Measurements from ENCODE around the gene SLIT1. TPM values are rescaled to one million over a fixed set of nuclear protein-coding genes. Genes with fewer than 3 reads are reported as not detected.

SLIT1 gene
- total RNA-seq, 2 experiments from 2014 or later, result 0.13 to 1.0 TPM

DNA sequence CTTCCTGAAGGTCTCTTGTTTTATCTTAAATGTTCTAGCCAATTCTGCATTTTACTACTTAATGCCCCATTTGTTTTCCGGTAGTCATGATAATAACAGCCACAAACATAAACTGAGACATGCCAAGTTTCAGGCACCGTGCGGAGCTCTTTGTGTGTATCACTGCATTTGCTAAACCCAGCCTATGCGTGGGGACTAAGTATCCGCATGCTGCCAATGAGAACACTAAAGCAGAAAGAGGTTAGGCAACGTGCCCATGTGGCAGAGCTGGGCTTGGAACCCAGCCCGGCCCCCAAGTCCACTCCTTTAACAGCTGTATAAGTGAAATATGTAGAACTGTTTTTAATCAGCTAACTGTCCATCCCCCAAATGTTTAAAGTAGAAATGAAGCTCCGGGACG is 54.1 kb downstream of the SLIT1 start:
- Histone ChIP-seq H3K4me2 (ENCODE audit: low read length) (no peak overlapping the region), H4K20me1 (ENCODE audit: insufficient read depth, low read length) (no peaks in the 10 kb centered on the region), H3K36me3 (ENCODE audit: insufficient read depth, low read length) (no peaks in the 10 kb centered on the region), H3K4me1 (ENCODE audit: insufficient read depth, low read length, poor library complexity, severe bottlenecking) (no peaks in the 10 kb centered on the region), H3K4me3 (ENCODE audit: low read depth, low read length, poor library complexity, severe bottlenecking) (no peak overlapping the region), H3K9me2 (ENCODE audit: insufficient read depth, low read length) (no peaks in the 10 kb centered on the region), H2AFZ (ENCODE audit: low read length) (no peak overlapping the region), H3K79me2 (ENCODE audit: insufficient read depth, low read depth, low read length) (no peaks in the 10 kb centered on the region), H3K9me3 (ENCODE audit: low read length) (no peaks in the 10 kb centered on the region), H3K27ac (ENCODE audit: low read depth, low read length, poor library complexity, severe bottlenecking) (no peak overlapping the region)
- DNase-seq (ENCODE audit: low spot score), result no peak
- TF ChIP-seq CTCF (conservative IDR thresholded peaks at IDR 0.05; ENCODE audit: low read length) (no peak), EZH2phosphoT487 (IDR thresholded peaks at IDR 0.05; ENCODE audit: borderline replicate concordance, low read depth, low read length) (no peak)
- CTCF ChIA-PET (ENCODE audit: unreplicated experiment), result interaction anchor here (0.6 to 0.9 kb wide), 3 partner anchors 9 to 65 kb away, joined by 3 to 4 read pairs (median 3); no protein-coding TSS in a partner anchor
- no TSS peak for BruUV-seq (replicated peaks)
- POLR2A ChIA-PET, result no interaction called here
- intact Hi-C loops (cut with micrococcal nuclease; ENCODE audit: unreplicated experiment), result no loop called here

- no peak for DNase-seq (ENCODE audit: low spot score)
- TF ChIP-seq CTCF (conservative IDR thresholded peaks at IDR 0.05; ENCODE audit: low read length) (no peak), EZH2phosphoT487 (IDR thresholded peaks at IDR 0.05; ENCODE audit: borderline replicate concordance, low read depth, low read length) (no peak)
- H3K4me2 ChIP-seq (ENCODE audit: low read length), result no peak overlapping the region
- H3K9me2 ChIP-seq (ENCODE audit: insufficient read depth, low read length), result no peaks in the 10 kb centered on the region
- CTCF ChIA-PET (ENCODE audit: unreplicated experiment), result interaction anchor here (0.6 to 0.9 kb wide), 3 partner anchors 9 to 65 kb away, joined by 3 to 4 read pairs (median 3); no protein-coding TSS in a partner anchor
- H3K36me3 ChIP-seq (ENCODE audit: insufficient read depth, low read length), result no peaks in the 10 kb centered on the region
- H2AFZ ChIP-seq (ENCODE audit: low read length), result no peak overlapping the region
- no peak overlapping the region for H3K4me3 ChIP-seq (ENCODE audit: low read depth, low read length, poor library complexity, severe bottlenecking)
- H4K20me1 ChIP-seq (ENCODE audit: insufficient read depth, low read length), result no peaks in the 10 kb centered on the region
- intact Hi-C loops (cut with micrococcal nuclease; ENCODE audit: unreplicated experiment), result no loop called here
- BruUV-seq (replicated peaks), result no TSS peak
- H3K79me2 ChIP-seq (ENCODE audit: insufficient read depth, low read depth, low read length), result no peaks in the 10 kb centered on the region
- H3K4me1 ChIP-seq (ENCODE audit: insufficient read depth, low read length, poor library complexity, severe bottlenecking), result no peaks in the 10 kb centered on the region
- no peaks in the 10 kb centered on the region for H3K9me3 ChIP-seq (ENCODE audit: low read length)
- POLR2A ChIA-PET, result interaction anchor here (0.6 kb wide), 1 partner anchor 414 kb away, joined by 7 read pairs; no protein-coding TSS in a partner anchor
- no peak overlapping the region for H3K27ac ChIP-seq (ENCODE audit: low read depth, low read length, poor library complexity, severe bottlenecking)
These were observed 54.6 kb downstream of the SLIT1 start for GRCh38 chr10:97131181-97131628.

- Histone ChIP-seq H3K9me2 (ENCODE audit: insufficient read depth, low read length) (no peaks in the 10 kb centered on the region), H3K4me1 (ENCODE audit: insufficient read depth, low read length, poor library complexity, severe bottlenecking) (no peaks in the 10 kb centered on the region), H4K20me1 (ENCODE audit: insufficient read depth, low read length) (no peaks in the 10 kb centered on the region), H2AFZ (ENCODE audit: low read length) (no peak overlapping the region), H3K9me3 (ENCODE audit: low read length) (no peaks in the 10 kb centered on the region), H3K79me2 (ENCODE audit: insufficient read depth, low read depth, low read length) (no peaks in the 10 kb centered on the region), H3K27ac (ENCODE audit: low read depth, low read length, poor library complexity, severe bottlenecking) (no peak overlapping the region), H3K36me3 (ENCODE audit: insufficient read depth, low read length) (no peaks in the 10 kb centered on the region), H3K4me3 (ENCODE audit: low read depth, low read length, poor library complexity, severe bottlenecking) (no peak overlapping the region), H3K4me2 (ENCODE audit: low read length) (no peak overlapping the region)
- no TSS peak for BruUV-seq (replicated peaks)
- intact Hi-C loops (cut with micrococcal nuclease; ENCODE audit: unreplicated experiment), result no loop called here
- POLR2A ChIA-PET, result no interaction called here
- DNase-seq (ENCODE audit: low spot score), result no peak
- CTCF ChIA-PET (ENCODE audit: unreplicated experiment), result interaction anchor here (0.6 kb wide), 2 partner anchors 48 to 81 kb away, joined by 3 to 4 read pairs; no protein-coding TSS in a partner anchor
- TF ChIP-seq CTCF (conservative IDR thresholded peaks at IDR 0.05; ENCODE audit: low read length), result no peak
- TF ChIP-seq EZH2phosphoT487 (IDR thresholded peaks at IDR 0.05; ENCODE audit: borderline replicate concordance, low read depth, low read length), result no peak
These were observed 56.1 kb downstream of the SLIT1 start for GRCh38 chr10:97129666-97130065.
